ENCODE data around the gene HAL.
"Not testable (repeated sequence)": the region's sequence is repeated elsewhere in the genome, so short reads cannot be mapped to it uniquely, and the experiment has no call there.

Gene HAL

DNA sequence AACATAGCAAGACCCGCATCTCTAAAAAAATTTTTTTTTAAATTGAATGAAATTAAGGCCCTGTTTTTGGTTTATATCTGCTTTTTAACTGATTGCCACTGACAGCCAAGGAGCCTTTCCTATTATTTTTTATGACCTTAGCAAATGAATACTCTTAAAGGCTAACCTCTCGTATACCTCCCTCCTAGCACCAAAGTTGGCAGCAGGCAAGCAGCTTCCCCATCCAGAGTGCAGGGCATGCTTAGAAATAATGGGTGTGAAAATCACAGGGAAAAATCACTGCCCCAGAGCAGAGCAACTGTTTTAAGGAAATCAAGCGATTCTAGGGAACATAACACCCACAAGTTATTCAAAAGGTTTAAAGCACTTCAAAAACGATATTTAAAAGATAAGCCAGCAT, 20.7 kb downstream of the HAL start:
- no peak for DNase-seq (ENCODE audit: low read depth, low spot score)

DNA sequence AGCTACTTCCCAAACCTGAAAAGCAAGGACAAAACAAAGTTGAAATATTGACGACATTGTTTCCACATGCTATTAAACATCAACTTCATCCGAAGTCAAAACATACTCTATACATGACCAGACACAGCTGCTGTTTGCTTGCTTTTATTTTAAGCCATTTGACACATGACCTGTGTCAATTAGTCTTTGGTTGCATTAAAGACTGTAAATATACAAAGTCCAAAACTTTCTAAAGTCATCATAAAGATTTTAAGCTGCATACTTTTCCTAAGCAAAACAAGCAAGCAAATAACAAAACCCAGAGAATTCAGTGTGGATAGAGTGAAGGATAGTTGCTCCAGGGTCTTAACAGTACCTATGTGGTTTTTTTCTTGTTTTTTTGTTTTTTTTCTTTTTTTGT, 21.8 kb downstream of the HAL start:
- no peak for DNase-seq (ENCODE audit: low read depth, low spot score)

GRCh38 chr12:95972832-95973456, 23.2 kb downstream of the HAL start:
- no peak for DNase-seq (ENCODE audit: low read depth, low spot score)

GRCh38 chr12:95970905-95971304, 25.2 kb downstream of the HAL start:
- DNase-seq (ENCODE audit: low read depth, low spot score): peak; percentile 92

DNA sequence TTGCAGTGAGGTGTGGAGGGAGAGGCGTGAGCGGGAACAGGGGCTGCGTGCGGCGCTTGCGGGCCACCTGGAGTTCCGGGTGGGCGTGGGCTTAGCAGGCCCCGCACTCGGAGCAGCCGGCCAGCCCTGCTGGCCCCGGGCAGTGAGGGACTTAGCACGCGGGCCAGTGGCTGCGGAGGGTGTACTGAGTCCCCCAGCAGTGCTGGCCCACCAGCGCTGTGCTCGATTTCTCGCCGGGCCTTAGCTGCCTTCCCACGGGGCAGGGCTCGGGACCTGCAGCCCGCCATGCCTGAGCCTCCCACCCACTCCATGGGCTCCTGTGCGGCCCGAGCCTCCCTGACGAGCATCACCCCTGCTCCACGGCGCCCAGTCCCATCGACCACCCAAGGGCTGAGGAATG, 27.0 kb downstream of the HAL start:
- DNase-seq (ENCODE audit: low read depth, low spot score): not testable (repeated sequence)

GRCh38 chr12:95967301-95967700, 28.8 kb downstream of the HAL start:
- no peak for DNase-seq (ENCODE audit: low read depth, low spot score)

DNA sequence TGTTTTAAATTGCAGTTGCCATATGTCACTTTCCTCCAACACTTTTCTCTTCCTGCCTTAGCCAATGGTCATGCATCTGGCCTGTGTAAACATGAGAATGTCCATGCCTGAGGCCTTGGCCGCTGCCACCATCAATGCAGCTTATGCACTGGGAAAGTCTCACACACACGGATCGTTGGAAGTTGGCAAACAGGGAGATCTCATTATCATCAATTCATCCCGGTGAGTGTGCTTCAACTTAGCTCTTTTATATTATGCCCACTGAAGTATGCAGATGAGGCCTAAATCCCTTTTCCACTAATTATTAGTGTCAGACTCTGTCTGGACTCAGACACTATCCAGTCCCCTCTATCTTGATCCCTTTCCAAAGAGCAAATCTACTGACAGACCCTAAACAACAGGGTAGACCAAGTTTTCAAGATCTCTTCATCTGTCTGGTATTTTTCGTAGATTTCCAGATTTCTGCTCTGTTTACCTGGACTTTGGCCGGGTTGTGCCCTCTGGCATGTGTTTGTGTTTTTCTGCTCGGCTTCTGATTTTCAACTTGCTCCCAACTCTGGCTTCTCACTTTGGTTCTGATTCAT, 29.8 kb downstream of the HAL start:
- DNase-seq (ENCODE audit: low read depth, low spot score): no peak

- DNase-seq (ENCODE audit: low read depth, low spot score): no peak
Measured at GRCh38 chr12:95963096-95963495, 33.0 kb downstream of the HAL start.

- no peak for DNase-seq (ENCODE audit: low read depth, low spot score)
Measured at GRCh38 chr12:95962222-95962621, 33.9 kb downstream of the HAL start.

GRCh38 chr12:95960241-95960640, 35.9 kb downstream of the HAL start:
- no peak for DNase-seq (ENCODE audit: low read depth, low spot score)

DNA sequence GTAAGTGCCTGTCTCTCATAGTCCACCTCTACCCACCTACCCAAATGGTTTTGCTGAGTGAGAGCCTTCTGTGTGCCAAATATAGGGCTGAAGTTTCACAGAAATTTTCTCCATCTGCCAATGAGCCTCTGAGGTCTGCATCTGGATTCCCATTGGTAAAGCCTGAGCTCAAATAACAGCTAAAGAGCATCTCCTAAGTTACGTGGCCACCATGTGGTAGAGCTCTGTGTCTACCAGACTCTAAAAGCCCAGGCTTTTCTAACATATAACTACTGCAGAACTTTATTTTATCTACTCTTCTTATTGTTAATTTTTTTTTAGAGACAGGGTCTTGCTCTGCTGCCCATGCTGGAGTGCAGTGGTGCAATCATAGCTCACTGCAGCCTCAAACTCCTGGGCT, 37.0 kb downstream of the HAL start:
- DNase-seq (ENCODE audit: low read depth, low spot score): no peak

DNA sequence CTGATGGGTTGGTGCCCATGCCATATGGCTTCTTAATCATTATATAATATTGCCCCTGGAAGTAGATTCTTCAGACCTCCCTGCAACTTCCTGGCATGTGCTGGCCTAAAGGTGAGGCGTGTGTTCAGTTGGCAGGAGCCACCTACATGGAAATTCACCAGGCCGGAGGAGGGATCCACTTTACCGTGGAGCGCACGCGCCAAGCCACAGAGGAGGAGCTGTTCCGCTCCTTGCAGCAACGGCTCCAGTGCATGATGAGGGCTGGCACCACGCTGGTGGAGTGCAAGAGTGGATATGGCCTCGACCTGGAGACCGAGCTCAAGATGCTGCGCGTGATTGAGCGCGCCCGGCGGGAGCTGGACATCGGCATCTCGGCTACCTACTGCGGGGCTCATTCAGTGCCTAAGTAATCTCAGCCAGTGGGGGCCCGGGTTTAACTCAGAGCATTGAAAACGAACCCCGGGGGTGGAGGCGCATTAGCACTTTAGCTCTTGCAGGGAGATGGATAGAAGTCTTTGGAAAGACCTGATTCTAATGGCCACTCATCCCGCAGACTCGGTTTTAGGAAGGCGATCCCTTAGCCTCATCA, 39.5 kb downstream of the HAL start:
- DNase-seq (ENCODE audit: low read depth, low spot score): no peak

DNA sequence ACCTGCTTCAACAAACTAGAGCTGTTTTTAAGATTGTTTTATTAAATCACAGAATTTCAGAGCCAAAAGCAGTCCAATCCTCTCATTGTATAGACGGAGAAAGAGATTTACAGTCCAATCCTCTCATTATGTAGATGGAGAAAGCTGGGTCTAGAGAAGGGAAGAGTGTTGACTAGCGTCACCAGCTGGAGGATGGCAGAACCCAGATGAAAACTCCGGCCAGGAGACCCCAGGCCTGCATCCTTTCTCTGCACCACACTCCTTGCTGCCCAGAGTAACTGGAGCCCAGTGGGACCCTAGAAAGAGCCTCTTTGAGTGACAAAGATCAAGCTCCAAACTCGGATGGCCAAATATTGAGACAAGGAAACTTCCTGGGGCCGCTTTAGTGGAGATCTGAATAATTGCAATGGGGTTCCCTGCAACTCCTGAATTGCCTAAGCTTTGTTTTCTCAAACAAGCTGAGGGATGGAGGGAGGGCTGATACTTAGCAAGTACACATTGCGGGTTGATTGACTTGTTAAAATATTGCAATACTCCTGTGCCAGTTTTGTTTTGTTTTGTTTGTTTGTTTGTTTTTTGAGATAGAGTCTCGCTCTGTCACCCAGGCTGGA, 40.5 kb downstream of the HAL start:
- DNase-seq (ENCODE audit: low read depth, low spot score): no peak

DNA sequence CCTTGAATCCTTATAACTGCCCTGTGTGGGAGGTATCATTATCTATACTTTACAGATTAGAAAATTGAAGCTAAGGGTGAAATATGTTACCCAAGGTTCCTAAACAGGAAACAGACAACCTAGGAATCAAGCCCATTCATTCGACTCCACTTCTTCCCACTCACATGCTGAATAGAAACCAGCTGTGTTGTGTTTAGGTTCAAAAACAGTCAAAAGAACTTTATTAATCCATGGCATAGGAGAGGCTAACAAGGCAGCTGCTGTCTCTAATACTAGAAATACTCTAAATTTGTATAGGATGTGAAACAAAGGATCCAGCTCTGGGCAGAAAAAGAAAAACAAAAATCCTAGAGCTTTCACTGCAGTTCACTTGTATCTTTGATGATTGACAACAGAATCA, 43.1 kb downstream of the HAL start:
- DNase-seq (ENCODE audit: low read depth, low spot score): no peak

DNA sequence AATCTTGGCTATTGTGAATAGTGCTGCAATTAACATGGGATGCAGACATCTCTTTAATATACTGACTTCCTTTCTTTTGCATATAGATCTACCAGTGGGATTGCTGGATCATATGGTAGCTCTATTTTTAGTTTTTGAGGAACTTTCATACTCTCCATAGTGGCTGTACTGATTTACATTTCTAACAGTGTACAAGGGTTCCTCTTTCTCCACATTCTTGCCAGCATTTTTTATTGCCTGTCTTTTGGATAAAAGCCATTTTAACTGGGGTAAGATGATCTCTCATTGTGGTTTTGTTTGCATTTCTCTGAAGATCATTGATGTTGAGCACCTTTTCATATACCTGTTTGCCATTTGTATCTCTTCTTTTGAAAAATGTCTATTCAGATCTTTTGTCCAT, 44.6 kb downstream of the HAL start:
- DNase-seq (ENCODE audit: low read depth, low spot score): no peak

DNA sequence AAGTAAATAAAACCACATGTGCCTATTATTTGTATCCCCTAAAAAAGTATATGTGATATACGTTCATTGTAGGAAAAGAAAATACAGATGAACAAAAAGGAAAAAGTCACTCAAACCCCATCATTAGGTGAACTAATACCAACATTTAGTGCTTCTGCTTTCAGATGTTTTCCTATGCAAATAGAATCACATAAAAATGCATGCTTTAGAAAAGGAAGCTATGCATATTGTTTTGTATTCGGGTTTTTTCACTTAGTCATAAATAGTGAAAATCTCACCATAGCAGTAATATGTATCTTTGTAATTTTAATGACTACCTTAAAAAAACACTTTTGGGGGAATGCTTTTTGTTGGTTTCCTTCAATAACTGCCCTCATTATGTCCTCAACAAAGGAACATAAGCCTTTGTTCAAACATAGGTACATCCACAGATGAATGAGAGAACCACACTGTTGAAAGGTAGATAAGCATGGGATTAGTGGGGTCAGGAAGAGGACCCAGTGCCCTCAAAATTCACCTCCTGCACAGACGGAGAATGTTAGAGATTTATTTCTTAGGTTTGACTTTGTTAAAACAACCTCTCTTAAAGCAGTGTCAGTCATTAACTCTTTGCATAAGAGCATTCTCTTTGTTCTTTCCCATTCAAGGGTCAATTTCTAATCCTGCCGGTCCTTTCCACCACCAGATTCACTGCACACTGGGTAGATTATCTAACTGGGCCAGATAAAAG, 46.5 kb downstream of the HAL start:
- no peak for DNase-seq (ENCODE audit: low read depth, low spot score)

GRCh38 chr12:95944108-95944704, 51.9 kb downstream of the HAL start:
- DNase-seq (ENCODE audit: low read depth, low spot score): no peak

DNA sequence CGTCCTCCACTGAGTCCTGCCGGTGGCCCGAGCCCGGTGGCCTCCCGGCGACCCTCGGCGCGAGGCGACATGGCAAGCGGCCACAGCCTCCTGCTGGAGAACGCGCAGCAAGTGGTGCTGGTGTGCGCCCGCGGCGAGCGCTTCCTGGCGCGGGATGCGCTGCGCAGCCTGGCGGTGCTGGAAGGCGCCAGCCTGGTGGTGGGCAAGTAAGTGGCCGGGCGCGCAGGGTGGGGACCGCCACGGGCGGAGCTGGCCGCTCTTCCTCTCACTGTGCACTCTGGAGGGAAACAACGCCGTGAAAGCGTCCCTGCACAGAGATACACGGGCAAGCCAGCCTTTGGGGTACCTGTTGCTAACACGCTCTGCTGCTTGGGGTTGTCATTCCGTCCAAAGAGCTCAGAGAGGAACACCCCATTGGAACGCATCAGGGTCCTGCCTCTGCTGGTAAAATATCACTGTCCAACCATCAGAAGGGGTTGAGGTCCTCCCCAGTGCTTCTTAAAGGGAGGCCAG, 52.8 kb downstream of the HAL start, which contains the start of gene AMDHD1:
Gene AMDHD1, plus strand, starts transcription at position 2 of the 513 bp plus-strand sequence. Its CDS starts 68 bp downstream, at position 70.
- peak; percentile 71 for DNase-seq (ENCODE audit: low read depth, low spot score)

- DNase-seq (ENCODE audit: low read depth, low spot score): peak; percentile 25
Measured at GRCh38 chr12:95942524-95943329, 53.4 kb downstream of the HAL start, which contains the start of gene CCDC38. Gene CCDC38 (minus strand): TSS chr12:95942614. CDS start chr12:95936509, 6,105 bp downstream.

DNA sequence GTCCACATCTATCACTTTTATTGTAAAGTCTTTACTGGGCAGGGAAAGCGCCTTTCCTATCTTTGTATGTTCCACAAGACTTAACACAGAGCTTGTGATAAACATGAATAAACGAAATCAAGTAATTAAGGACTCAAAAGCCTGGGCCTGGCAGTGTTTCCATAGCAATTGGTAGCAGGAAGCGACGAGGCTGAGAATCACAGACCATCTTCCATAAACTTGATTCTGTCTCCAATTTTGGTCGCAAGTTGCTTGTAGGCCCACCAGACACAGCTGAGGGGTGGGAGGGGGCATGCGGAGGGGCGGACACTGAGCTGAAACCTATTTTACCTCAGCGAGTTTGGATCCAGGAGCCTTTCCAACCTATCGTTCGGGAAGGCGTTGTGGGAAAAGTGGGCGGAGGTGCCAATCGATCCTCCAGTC, 54.0 kb downstream of the HAL start:
- peak; percentile 23 for DNase-seq (ENCODE audit: low read depth, low spot score)

GRCh38 chr12:95940514-95940913, 55.6 kb downstream of the HAL start:
- DNase-seq (ENCODE audit: low read depth, low spot score): no peak

Data from ELF-1 (cell line).